WTC11 (cell line): ENCODE data around the gene ANKRD13D.

Source experiments
- ATF6 ChIP-seq: sonication (generic); formaldehyde crosslinking; IDR thresholded peaks from 2 replicates; pipeline ENCODE4 v1.8.1; 2023; ENCODE audit warnings: mild to moderate bottlenecking, missing genetic modification reagents
- CTCF ChIP-seq: fragments of 200-600 bp; IDR thresholded peaks from 2 replicates; pipeline ENCODE4 v1.8.0; 2022; ENCODE audit warnings: antibody characterized with exemption
- EMX1 ChIP-seq: fragments of 250-450 bp; sonication (Bioruptor Pico); IDR thresholded peaks from 2 replicates; pipeline ENCODE4 v1.8.0; 2021; ENCODE audit warnings: mild to moderate bottlenecking
- NFE2L1 ChIP-seq: sonication (generic); formaldehyde crosslinking; IDR thresholded peaks from 2 replicates; pipeline ENCODE4 v1.8.1; 2023; ENCODE audit warnings: missing genetic modification reagents
- NR1H2 ChIP-seq: sonication (generic); formaldehyde crosslinking; IDR thresholded peaks from 2 replicates; pipeline ENCODE4 v1.9.0; 2021; ENCODE audit warnings: mild to moderate bottlenecking, moderate library complexity, missing genetic modification reagents
- SMAD3 ChIP-seq: sonication (generic); formaldehyde crosslinking; IDR thresholded peaks from 2 replicates; pipeline ENCODE4 v1.8.0; 2022; ENCODE audit warnings: missing genetic modification reagents, mild to moderate bottlenecking, borderline replicate concordance
- ZNF138 ChIP-seq: sonication (generic); formaldehyde crosslinking; conservative IDR thresholded peaks from 2 replicates; pipeline ENCODE4 v1.8.1; 2022; ENCODE audit warnings: mild to moderate bottlenecking, moderate library complexity, missing genetic modification reagents
- ZSCAN18 ChIP-seq: fragments of 250-450 bp; sonication (Bioruptor Pico); IDR thresholded peaks from 2 replicates; pipeline ENCODE4 v2.1.2; 2022; ENCODE audit warnings: mild to moderate bottlenecking, moderate library complexity

- TF ChIP-seq CTCF: peak; percentile 92
- TF ChIP-seq NFE2L1: no peak
- TF ChIP-seq NR1H2 (CRISPR knock-in tag): no peak
- no peak for TF ChIP-seq EMX1 (CRISPR knock-in tag)
- TF ChIP-seq SMAD3: no peak
- TF ChIP-seq ZNF138 (CRISPR knock-in tag): no peak
- TF ChIP-seq ATF6 (CRISPR knock-in tag): no peak
- no peak for TF ChIP-seq ZSCAN18 (CRISPR knock-in tag)
Observed at GRCh38 chr11:67351275-67352005, 62.3 kb downstream of the ANKRD13D start.
